ENCODE measurements around the gene NCBP2L.
"Not testable (repeated sequence)": the region's sequence is repeated elsewhere in the genome, so short reads cannot be mapped to it uniquely, and the experiment has no call there.

Gene NCBP2L

GRCh38 chrX:107804427-107804826 is 26.9 kb downstream of the NCBP2L start:
- Histone ChIP-seq H3K4me3 (ENCODE audit: low read depth in 1 of 2, low read length in 2 of 2) (no peak overlapping the region), H3K79me2 (ENCODE audit: insufficient read depth, low read length) (no peaks in the 10 kb centered on the region), H3K27ac (ENCODE audit: low read length) (no peak overlapping the region), H3K9ac (ENCODE audit: low read depth, low read length) (no peak overlapping the region), H2AFZ (ENCODE audit: low read depth, low read length) (no peak overlapping the region), H3K9me3 (ENCODE audit: insufficient read depth, low read length, severe bottlenecking) (no peaks in the 10 kb centered on the region), H3K4me1 (ENCODE audit: insufficient read depth, low read length) (no peaks in the 10 kb centered on the region), H3K27me3 (ENCODE audit: insufficient read depth, low read length, poor library complexity) (no peaks in the 10 kb centered on the region), H3K36me3 (ENCODE audit: insufficient read depth, low read length) (no peaks in the 10 kb centered on the region), H3K4me2 (ENCODE audit: insufficient read depth, low read length) (no peak overlapping the region), H4K20me1 (ENCODE audit: insufficient read depth, low read length) (no peaks in the 10 kb centered on the region)
- DNase-seq (no peak), ATAC-seq (ENCODE audit: insufficient read depth, low read depth) (no peak)
- no peak for TF ChIP-seq EZH2 (IDR thresholded peaks at IDR 0.05; ENCODE audit: borderline replicate concordance, low read depth, low read length, severe bottlenecking)
- TF ChIP-seq CTCF (IDR thresholded peaks at IDR 0.05; ENCODE audit: borderline replicate concordance, extremely low read depth, low read length, poor library complexity, severe bottlenecking) = no peak

- no peak overlapping the region for H2AFZ ChIP-seq (ENCODE audit: low read depth, low read length)
- H3K27me3 ChIP-seq (ENCODE audit: insufficient read depth, low read length, poor library complexity) = no peaks in the 10 kb centered on the region
- no peak overlapping the region for H3K4me3 ChIP-seq (ENCODE audit: low read depth in 1 of 2, low read length in 2 of 2)
- DNase-seq (no peak), ATAC-seq (ENCODE audit: insufficient read depth, low read depth) (no peak)
- H3K27ac ChIP-seq (ENCODE audit: low read length) = no peak overlapping the region
- no peak overlapping the region for H3K4me2 ChIP-seq (ENCODE audit: insufficient read depth, low read length)
- no peaks in the 10 kb centered on the region for H3K9me3 ChIP-seq (ENCODE audit: insufficient read depth, low read length, severe bottlenecking)
- TF ChIP-seq CTCF (IDR thresholded peaks at IDR 0.05; ENCODE audit: borderline replicate concordance, extremely low read depth, low read length, poor library complexity, severe bottlenecking) = no peak
- TF ChIP-seq EZH2 (IDR thresholded peaks at IDR 0.05; ENCODE audit: borderline replicate concordance, low read depth, low read length, severe bottlenecking) = no peak
- no peaks in the 10 kb centered on the region for H3K79me2 ChIP-seq (ENCODE audit: insufficient read depth, low read length)
- no peaks in the 10 kb centered on the region for H3K4me1 ChIP-seq (ENCODE audit: insufficient read depth, low read length)
- H4K20me1 ChIP-seq (ENCODE audit: insufficient read depth, low read length) = no peaks in the 10 kb centered on the region
- H3K9ac ChIP-seq (ENCODE audit: low read depth, low read length) = no peak overlapping the region
- H3K36me3 ChIP-seq (ENCODE audit: insufficient read depth, low read length) = no peaks in the 10 kb centered on the region
These were observed 27.6 kb downstream of the NCBP2L start for GRCh38 chrX:107805179-107805578.

- H2AFZ ChIP-seq (ENCODE audit: low read depth, low read length); H3K27me3 ChIP-seq (ENCODE audit: insufficient read depth, low read length, poor library complexity); H3K4me1 ChIP-seq (ENCODE audit: insufficient read depth, low read length); H3K9ac ChIP-seq (ENCODE audit: low read depth, low read length); H3K4me3 ChIP-seq (ENCODE audit: low read depth in 1 of 2, low read length in 2 of 2); DNase-seq; ATAC-seq (ENCODE audit: insufficient read depth, low read depth); H3K27ac ChIP-seq (ENCODE audit: low read length); H3K4me2 ChIP-seq (ENCODE audit: insufficient read depth, low read length); H4K20me1 ChIP-seq (ENCODE audit: insufficient read depth, low read length); H3K79me2 ChIP-seq (ENCODE audit: insufficient read depth, low read length); H3K36me3 ChIP-seq (ENCODE audit: insufficient read depth, low read length); H3K9me3 ChIP-seq (ENCODE audit: insufficient read depth, low read length, severe bottlenecking): not testable (repeated sequence)
These were observed 32.5 kb downstream of the NCBP2L start for GRCh38 chrX:107810053-107810452.

- TF ChIP-seq EZH2 (IDR thresholded peaks at IDR 0.05; ENCODE audit: borderline replicate concordance, low read depth, low read length, severe bottlenecking) (no peak), CTCF (IDR thresholded peaks at IDR 0.05; ENCODE audit: borderline replicate concordance, extremely low read depth, low read length, poor library complexity, severe bottlenecking) (no peak)
- H3K4me1 ChIP-seq (ENCODE audit: insufficient read depth, low read length) = no peaks in the 10 kb centered on the region
- H2AFZ ChIP-seq (ENCODE audit: low read depth, low read length) = no peak overlapping the region
- H3K9me3 ChIP-seq (ENCODE audit: insufficient read depth, low read length, severe bottlenecking) = peaks cover 4% of the 10 kb centered on the region
- ATAC-seq (ENCODE audit: insufficient read depth, low read depth) (no peak), DNase-seq (no peak)
- no peaks in the 10 kb centered on the region for H4K20me1 ChIP-seq (ENCODE audit: insufficient read depth, low read length)
- H3K27ac ChIP-seq (ENCODE audit: low read length) = no peak overlapping the region
- H3K36me3 ChIP-seq (ENCODE audit: insufficient read depth, low read length) = no peaks in the 10 kb centered on the region
- H3K9ac ChIP-seq (ENCODE audit: low read depth, low read length) = no peak overlapping the region
- no peak overlapping the region for H3K4me3 ChIP-seq (ENCODE audit: low read depth in 1 of 2, low read length in 2 of 2)
- H3K4me2 ChIP-seq (ENCODE audit: insufficient read depth, low read length) = no peak overlapping the region
- H3K79me2 ChIP-seq (ENCODE audit: insufficient read depth, low read length) = no peaks in the 10 kb centered on the region
- no peaks in the 10 kb centered on the region for H3K27me3 ChIP-seq (ENCODE audit: insufficient read depth, low read length, poor library complexity)
These were observed 41.5 kb downstream of the NCBP2L start for GRCh38 chrX:107818900-107819521.
